DMS153 (cell line): ENCODE data around the gene ARL4A.
A peak's percentile ranks its signal among the peaks of the same experiment; 100 is the strongest.

ENCODE experiments used
- DNase-seq: peaks from one replicate; lab custom pipeline; 2025; lab: John Stamatoyannopoulos, UW

Gene ARL4A

GRCh38 chr7:12701433-12701832, 14.0 kb downstream of the ARL4A start:
- no peak for DNase-seq

- no peak for DNase-seq
Observed at GRCh38 chr7:12703881-12704280, 16.4 kb downstream of the ARL4A start.

- no peak for DNase-seq
Observed at GRCh38 chr7:12705878-12706277, 18.4 kb downstream of the ARL4A start.

- DNase-seq, result peak; percentile 81
Observed at GRCh38 chr7:12706900-12707536, 19.6 kb downstream of the ARL4A start.

- DNase-seq, result no peak
Observed at GRCh38 chr7:12708314-12708713, 20.9 kb downstream of the ARL4A start.

- DNase-seq, result no peak
Observed at GRCh38 chr7:12709726-12710502, 22.5 kb downstream of the ARL4A start.

DNA sequence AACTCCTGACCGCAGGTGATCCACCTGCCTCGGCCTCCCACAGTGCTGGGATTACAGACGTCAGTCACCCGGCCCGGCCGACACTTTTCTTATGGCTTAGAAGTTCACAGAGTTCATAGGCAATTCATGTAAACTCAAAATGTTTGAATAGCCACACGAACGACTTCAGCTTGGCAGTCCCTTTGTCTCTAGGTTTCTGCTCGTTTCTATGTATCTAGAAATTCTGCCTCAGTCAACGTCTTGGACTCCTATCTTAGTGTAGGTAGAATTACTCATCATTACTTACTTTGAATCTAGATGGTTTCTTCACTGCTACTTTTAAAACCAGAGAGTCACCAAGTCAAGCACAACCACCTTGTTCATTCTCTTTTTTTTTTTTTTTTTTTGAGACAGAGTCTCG, 23.7 kb downstream of the ARL4A start:
- no peak for DNase-seq

GRCh38 chr7:12712236-12712635, 24.8 kb downstream of the ARL4A start:
- peak; percentile 49 for DNase-seq

DNA sequence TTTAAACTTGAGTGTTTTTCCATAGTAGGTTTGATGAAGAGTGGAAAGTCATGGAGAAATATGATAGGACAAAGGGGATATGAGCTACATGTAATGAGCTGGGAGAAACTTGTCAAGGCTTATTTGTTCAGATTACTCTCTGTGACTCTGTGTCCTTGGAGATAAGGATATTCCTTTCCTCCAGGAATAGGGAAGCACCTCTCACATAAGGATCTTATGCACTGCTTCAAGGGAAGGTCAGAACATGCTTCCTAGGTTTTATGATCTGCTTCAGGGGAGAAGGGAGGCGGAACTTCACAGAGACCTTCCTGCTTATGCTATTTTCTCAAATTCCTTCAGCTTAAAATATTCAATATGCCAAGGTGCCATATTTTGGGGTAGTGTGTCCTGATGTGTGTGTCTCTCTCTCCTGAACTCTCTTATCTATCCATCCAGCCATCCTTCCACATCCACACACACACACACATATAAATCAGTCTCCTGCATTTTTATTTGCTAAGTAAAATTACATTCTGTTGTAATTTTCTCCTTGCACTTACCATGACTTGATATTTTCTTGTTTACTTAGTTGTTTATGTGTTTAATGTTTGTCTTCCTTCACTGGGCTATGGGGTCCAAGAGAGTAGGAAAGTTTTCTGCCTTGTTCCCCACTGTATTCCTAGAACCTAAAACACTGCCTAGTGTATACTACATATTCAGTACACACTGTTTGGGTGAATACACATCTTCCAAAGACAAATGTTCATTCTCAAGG, 26.4 kb downstream of the ARL4A start:
- no peak for DNase-seq

DNA sequence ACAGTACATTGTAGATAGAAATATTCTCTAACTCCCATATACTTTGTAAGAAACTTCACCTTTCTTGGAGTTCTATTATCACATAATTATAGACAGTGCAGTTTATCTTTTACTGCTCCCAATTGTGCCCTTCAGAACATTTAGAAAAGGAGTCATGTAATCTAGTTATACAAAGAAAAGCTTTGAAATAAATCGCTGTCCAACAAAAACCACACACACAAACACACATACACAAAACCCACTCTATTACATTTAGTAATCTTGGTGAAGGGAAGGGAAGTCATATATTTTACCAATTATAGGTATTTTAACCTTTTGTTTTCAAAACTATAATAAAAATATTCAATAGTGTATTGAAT, 26.9 kb downstream of the ARL4A start:
- DNase-seq, result no peak

DNA sequence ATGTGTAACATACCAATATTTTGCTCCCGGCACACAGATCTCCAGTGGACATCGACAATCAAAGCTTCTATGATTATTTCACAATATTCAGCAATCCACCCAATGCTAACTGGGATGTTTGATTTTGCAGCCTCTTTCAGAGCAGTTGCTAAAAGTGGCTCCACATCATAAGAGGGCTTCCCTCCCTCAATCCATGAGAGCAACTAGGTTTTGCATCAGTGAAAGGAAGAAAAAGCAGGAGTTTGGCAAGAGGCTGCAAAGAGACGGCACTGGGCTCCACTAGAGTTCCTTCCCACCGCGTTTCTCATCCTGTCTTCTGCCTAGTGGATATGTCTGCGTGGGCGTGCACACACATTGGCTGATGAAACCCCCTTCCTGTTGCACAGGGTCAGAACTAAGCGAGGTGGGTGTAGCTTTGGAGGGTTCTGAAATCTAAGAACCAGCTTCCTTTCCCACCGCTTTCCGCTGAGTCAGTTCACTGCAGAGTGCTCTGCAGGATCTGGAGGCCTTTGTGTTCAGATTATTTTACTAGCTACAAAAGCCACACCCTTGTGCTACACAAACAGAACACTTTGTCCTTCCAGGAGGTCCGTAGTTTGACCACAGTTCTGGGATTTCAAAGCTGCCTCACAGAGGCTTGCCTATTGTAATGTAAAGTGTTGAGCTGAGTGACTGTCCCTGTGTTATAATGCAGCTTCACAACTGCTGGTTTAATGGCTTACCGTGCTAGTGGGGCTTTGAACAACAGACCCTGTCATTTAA, 28.1 kb downstream of the ARL4A start:
- DNase-seq, result peak; percentile 93

DNA sequence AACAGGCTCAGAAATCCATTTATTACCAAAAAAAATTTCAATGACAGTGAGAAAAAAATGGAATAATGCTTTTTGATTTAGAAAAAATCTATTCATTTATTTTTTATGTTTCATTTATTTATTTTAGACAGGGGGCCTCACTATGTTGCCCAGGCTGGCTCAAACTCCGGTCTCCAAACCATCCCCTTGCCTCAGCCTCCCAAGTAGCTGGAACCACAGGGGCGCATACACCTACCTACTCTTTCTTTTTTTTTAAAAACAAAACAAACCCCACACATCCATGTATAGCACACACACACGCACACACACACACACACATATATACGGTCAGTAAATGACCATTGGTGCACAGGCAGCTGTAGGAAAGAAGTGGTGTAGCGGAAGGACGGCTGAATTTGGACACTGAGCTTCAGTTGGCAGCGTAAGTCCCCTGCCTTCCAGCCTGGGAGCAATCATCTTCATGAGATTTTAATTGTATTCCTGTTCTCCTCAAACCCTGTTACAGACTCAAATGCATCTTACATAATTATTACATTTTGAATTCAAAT, 28.8 kb downstream of the ARL4A start:
- DNase-seq, result no peak

DNA sequence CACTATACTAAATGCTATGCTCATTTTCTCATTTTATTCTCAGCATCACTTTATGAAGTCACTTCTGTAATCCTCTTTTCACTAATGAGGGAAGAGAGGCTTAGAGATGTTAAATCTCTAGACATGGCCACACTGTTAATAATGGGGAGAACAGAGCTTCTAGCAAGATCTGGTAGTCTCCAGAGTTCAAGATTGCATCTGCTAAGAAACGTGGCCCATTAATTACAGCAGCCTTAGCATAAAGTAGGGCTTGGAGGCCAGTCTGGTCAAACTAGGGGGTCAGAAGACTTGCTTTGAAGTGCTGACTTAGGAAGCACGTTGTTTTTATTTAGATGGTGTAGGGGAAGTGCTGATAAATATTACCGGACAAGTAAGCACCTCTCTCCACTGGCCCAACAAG, 29.3 kb downstream of the ARL4A start:
- no peak for DNase-seq

DNA sequence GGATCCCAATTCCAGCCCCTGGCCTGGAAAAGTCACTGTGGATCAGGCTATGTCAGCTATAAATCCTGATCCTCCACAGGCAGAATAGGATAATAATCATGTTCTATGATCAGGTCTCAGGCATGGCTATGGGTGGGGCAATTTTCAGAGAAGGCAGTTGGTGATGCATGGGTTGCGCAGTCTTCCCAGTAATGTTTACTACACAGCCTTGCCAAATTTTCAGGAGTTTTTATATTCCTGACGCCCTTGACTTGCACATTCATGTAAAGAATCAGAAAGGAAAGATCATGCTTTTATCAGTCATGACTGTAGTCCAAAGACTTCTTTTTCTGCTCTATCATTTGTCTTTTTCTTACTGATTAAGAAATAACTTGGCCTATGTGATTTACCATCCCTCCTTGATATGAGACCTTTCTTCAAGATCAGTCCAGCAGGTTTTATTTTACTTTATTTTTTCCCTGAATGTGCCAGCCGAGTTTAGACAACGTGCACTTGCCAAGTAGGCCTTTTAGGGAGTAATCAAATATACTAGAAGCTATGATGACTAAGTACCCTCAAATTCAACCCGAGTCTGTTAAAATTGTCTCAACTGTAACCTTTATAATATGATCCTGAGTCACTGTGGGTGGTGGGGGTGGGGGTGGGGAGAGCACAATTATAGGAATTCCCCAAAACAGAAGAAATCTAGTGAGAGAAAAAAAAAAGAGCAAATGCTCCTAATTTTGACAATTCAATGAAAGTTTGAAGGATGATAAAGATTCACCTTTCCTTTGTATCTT, 31.9 kb downstream of the ARL4A start:
- DNase-seq, result no peak

- DNase-seq, result no peak
Observed at GRCh38 chr7:12719981-12720865, 32.8 kb downstream of the ARL4A start.

- no peak for DNase-seq
Observed at GRCh38 chr7:12721286-12721830, 33.9 kb downstream of the ARL4A start.

DNA sequence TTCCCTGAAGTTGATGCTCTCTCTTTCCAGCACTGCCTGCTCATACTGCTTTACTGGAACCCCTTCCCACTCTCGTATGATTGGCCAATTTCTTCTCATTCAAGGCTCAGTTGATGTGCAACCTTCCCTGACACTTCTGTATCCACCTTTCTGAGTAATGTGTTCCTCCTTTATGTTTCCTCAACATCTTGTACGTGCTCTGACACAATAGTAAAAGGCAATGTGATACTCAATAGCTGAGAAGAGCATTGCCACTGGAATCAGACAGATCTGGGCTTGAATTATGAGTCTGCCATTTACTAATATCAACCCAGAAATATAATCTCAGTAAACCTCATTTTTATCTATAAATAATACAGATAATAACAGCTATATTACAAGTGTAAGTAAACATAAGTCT, 34.7 kb downstream of the ARL4A start:
- no peak for DNase-seq

GRCh38 chr7:12722636-12723605, 35.5 kb downstream of the ARL4A start:
- DNase-seq, result no peak
